HTR-8/SVneo (cell line): ENCODE measurements around the gene LRGUK.

ENCODE experiments used
- DNase-seq: peaks from one replicate; pipeline ENCODE4 v3.0.0; 2011; ENCODE audit warnings: low spot score, mixed read lengths; ENCODE audit not compliant: insufficient read length
- FAIRE-seq: peaks from 2 replicates; lab custom pipeline; 2011; peaks lifted over from hg19 to GRCh38; lab: Jason Lieb, UNC

LRGUK gene

GRCh38 chr7:134121632-134122139, 5.5 kb upstream of the LRGUK start:
- DNase-seq (no peak), FAIRE-seq (no peak)

- DNase-seq: no peak
- no peak for FAIRE-seq
Observed at GRCh38 chr7:134122980-134123379, 4.2 kb upstream of the LRGUK start.

GRCh38 chr7:134126146-134126545, 994 bp upstream of the LRGUK start:
- FAIRE-seq (no peak), DNase-seq (no peak)

- FAIRE-seq (no peak), DNase-seq (no peak)
Observed at GRCh38 chr7:134126596-134126965, 559 bp upstream of the LRGUK start.

- FAIRE-seq (no peak), DNase-seq (no peak)
Observed at GRCh38 chr7:134128829-134129228, 1.7 kb downstream of the LRGUK start.

GRCh38 chr7:134129856-134130523, 2.9 kb downstream of the LRGUK start:
- FAIRE-seq: no peak

GRCh38 chr7:134134004-134134403, 6.9 kb downstream of the LRGUK start:
- FAIRE-seq (no peak), DNase-seq (no peak)

More at GRCh38 chr7:134129856-134130523, 2.9 kb downstream of the LRGUK start:
- no peak for DNase-seq

- FAIRE-seq (no peak), DNase-seq (peak; percentile 35)
Observed at GRCh38 chr7:134140889-134141867, 14.0 kb downstream of the LRGUK start.

GRCh38 chr7:134141868-134142264, 14.7 kb downstream of the LRGUK start:
- no peak for DNase-seq
- no peak for FAIRE-seq

- no peak for FAIRE-seq
Observed at GRCh38 chr7:134153493-134154136, 26.5 kb downstream of the LRGUK start.

GRCh38 chr7:134154581-134155130, 27.5 kb downstream of the LRGUK start:
- DNase-seq: no peak
- FAIRE-seq: no peak

More at GRCh38 chr7:134153493-134154136, 26.5 kb downstream of the LRGUK start:
- DNase-seq: no peak

GRCh38 chr7:134155206-134155605, 28.1 kb downstream of the LRGUK start:
- DNase-seq: no peak
- no peak for FAIRE-seq

GRCh38 chr7:134155871-134156270, 28.7 kb downstream of the LRGUK start:
- FAIRE-seq (no peak), DNase-seq (no peak)

- DNase-seq (no peak), FAIRE-seq (no peak)
Observed at GRCh38 chr7:134165252-134165651, 38.1 kb downstream of the LRGUK start.

GRCh38 chr7:134167250-134167649, 40.1 kb downstream of the LRGUK start:
- FAIRE-seq: no peak
- no peak for DNase-seq

- FAIRE-seq (no peak), DNase-seq (no peak)
Observed at GRCh38 chr7:134167841-134168240, 40.7 kb downstream of the LRGUK start.

GRCh38 chr7:134174795-134175261, 47.7 kb downstream of the LRGUK start:
- FAIRE-seq (no peak), DNase-seq (peak; percentile 24)

GRCh38 chr7:134175334-134176036, 48.3 kb downstream of the LRGUK start:
- FAIRE-seq (no peak), DNase-seq (no peak)

GRCh38 chr7:134176037-134176350, 48.9 kb downstream of the LRGUK start:
- FAIRE-seq (no peak), DNase-seq (no peak)
